Smooth muscle cell (in vitro differentiated cells): ENCODE results near the gene ADCY7. TPM values are rescaled to one million over a fixed set of nuclear protein-coding genes. Genes with fewer than 3 reads are reported as not detected.

Experiments
- DNase-seq: peaks from one replicate; lab custom pipeline; 2025; ENCODE audit not compliant: unreplicated experiment; lab: John Stamatoyannopoulos, UW
- H2AFZ ChIP-seq: fragments of 200-600 bp; sonication (generic); 2 replicates; pipeline ENCODE4 v1.6.0; 2016; ENCODE audit warnings: antibody characterized with exemption, low read depth, mild to moderate bottlenecking
- H3F3A ChIP-seq: fragments of 200-600 bp; sonication (generic); 2 replicates; pipeline ENCODE4 v1.6.0; 2017; ENCODE audit warnings: antibody characterized with exemption, low read depth
- H3K27ac ChIP-seq: fragments of 200-600 bp; sonication (generic); 2 replicates; pipeline ENCODE4 v1.5.1; 2016; ENCODE audit warnings: low read depth, mild to moderate bottlenecking
- H3K27me3 ChIP-seq: fragments of 200-600 bp; sonication (generic); 2 replicates; pipeline ENCODE4 v1.6.1; 2016; ENCODE audit warnings: low read depth, mild to moderate bottlenecking
- H3K36me3 ChIP-seq: fragments of 200-600 bp; sonication (generic); 2 replicates; pipeline ENCODE4 v1.5.1; 2016; ENCODE audit warnings: low read depth
- H3K4me1 ChIP-seq: fragments of 200-600 bp; sonication (generic); 2 replicates; pipeline ENCODE4 v1.5.1; 2016; ENCODE audit warnings: low read depth
- H3K4me2 ChIP-seq: fragments of 200-600 bp; sonication (generic); 2 replicates; pipeline ENCODE4 v1.6.0; 2016; ENCODE audit warnings: mild to moderate bottlenecking
- H3K4me3 ChIP-seq: fragments of 200-600 bp; sonication (generic); 2 replicates; pipeline ENCODE4 v1.5.1; 2016; ENCODE audit warnings: mild to moderate bottlenecking
- H3K79me2 ChIP-seq: fragments of 200-600 bp; sonication (generic); 2 replicates; pipeline ENCODE4 v1.6.0; 2016; ENCODE audit warnings: low read depth, mild to moderate bottlenecking
- H3K9ac ChIP-seq: fragments of 200-600 bp; sonication (generic); 2 replicates; pipeline ENCODE4 v1.6.0; 2016; ENCODE audit warnings: low read depth
- H3K9me3 ChIP-seq: fragments of 200-600 bp; sonication (generic); replicated peaks from 2 replicates; pipeline ENCODE4 v1.5.1; 2016; ENCODE audit warnings: low read depth
- H4K20me1 ChIP-seq: fragments of 200-600 bp; sonication (generic); 2 replicates; pipeline ENCODE4 v1.6.0; 2016; ENCODE audit warnings: low read depth
- CTCF ChIP-seq: fragments of 200-600 bp; sonication (generic); IDR thresholded peaks from 2 replicates; pipeline ENCODE4 v1.5.1; 2017; ENCODE audit warnings: borderline replicate concordance, mild to moderate bottlenecking, antibody characterized with exemption; ENCODE audit not compliant: insufficient read depth, poor library complexity, severe bottlenecking
- WGBS: methylation state at CpG from one replicate; pipeline ENCODE4 v1.1.7; 2016; ENCODE audit warnings: low lambda C conversion rate; 5-methylcytosine and 5-hydroxymethylcytosine counted together
- polyA plus RNA-seq: library from polyadenylated mRNA; unstranded; fragments of >200 nt; fragmentation: Nextera tagmentation; extraction: Ambion mirVana; gene quantifications from 2 replicates; pipeline ENCODE4 v1.2.1, GENCODE V29; 2016
- total RNA-seq: library from RNA; depleted of rRNA; stranded (reverse); fragments of >200 nt; gene quantifications from 2 replicates; pipeline ENCODE4 v1.2.3, GENCODE V29; 2014

The ADCY7 gene
- total and polyA plus RNA-seq, 2 experiments from 2014 or later: 28.1 to 31.6 TPM

GRCh38 chr16:50305441-50306061 lies 39.2 kb downstream of the ADCY7 start:
- DNase-seq: no peak
- Histone ChIP-seq H3K9me3 (no peaks in the 10 kb centered on the region), H3K4me3 (no peak overlapping the region), H3K4me1 (no peaks in the 10 kb centered on the region), H3K4me2 (no peak overlapping the region), H3K79me2 (no peaks in the 10 kb centered on the region), H3K27me3 (no peaks in the 10 kb centered on the region), H3K9ac (no peak overlapping the region), H3K27ac (no peak overlapping the region), H4K20me1 (no peaks in the 10 kb centered on the region), H3K36me3 (no peaks in the 10 kb centered on the region), H3F3A (no peaks in the 10 kb centered on the region), H2AFZ (no peak overlapping the region)
- 84% methylated on average over 18 of the region's 21 CpGs for WGBS
- no peak for TF ChIP-seq CTCF

GRCh38 chr16:50306287-50306686 lies 39.9 kb downstream of the ADCY7 start:
- Histone ChIP-seq H3K9me3 (no peaks in the 10 kb centered on the region), H3K27me3 (no peaks in the 10 kb centered on the region), H3K4me2 (no peak overlapping the region), H3K4me3 (no peak overlapping the region), H3K36me3 (no peaks in the 10 kb centered on the region), H3K9ac (no peak overlapping the region), H3K4me1 (no peaks in the 10 kb centered on the region), H2AFZ (no peak overlapping the region), H3K27ac (no peak overlapping the region), H4K20me1 (no peaks in the 10 kb centered on the region), H3F3A (no peaks in the 10 kb centered on the region), H3K79me2 (no peaks in the 10 kb centered on the region)
- 93% methylated on average over 6 of the region's 9 CpGs for WGBS
- DNase-seq: no peak
- no peak for TF ChIP-seq CTCF

GRCh38 chr16:50308237-50308965 lies 42.0 kb downstream of the ADCY7 start:
- H3K9ac ChIP-seq: no peak overlapping the region
- peaks cover 6% of the 10 kb centered on the region for H3F3A ChIP-seq
- H3K36me3 ChIP-seq: no peaks in the 10 kb centered on the region
- WGBS: 96% methylated on average over 14 of the region's 18 CpGs
- H3K27me3 ChIP-seq: no peaks in the 10 kb centered on the region
- TF ChIP-seq CTCF: no peak
- no peaks in the 10 kb centered on the region for H4K20me1 ChIP-seq
- H3K79me2 ChIP-seq: no peaks in the 10 kb centered on the region
- peaks cover 1% of the 10 kb centered on the region for H3K4me1 ChIP-seq
- no peaks in the 10 kb centered on the region for H3K9me3 ChIP-seq
- no peak overlapping the region for H3K27ac ChIP-seq
- H3K4me2 ChIP-seq: no peak overlapping the region
- no peak for DNase-seq
- no peak overlapping the region for H3K4me3 ChIP-seq
- H2AFZ ChIP-seq: no peak overlapping the region
